Stimulated activated naive B cell treated with anti-CD40 and anti-IgM and Interleukin-4, amounts not matched to agents 10 μg/mL and 1 μg/mL and 100 μg/mL, for 72 hours (primary cell): ENCODE data around the gene BRIP1.

Source experiments
- ATAC-seq, 2 donors: fragments of 150-1000 bp; cut with Tn5 transposase; replicated peaks; 2 replicates each; pipeline ENCODE4 v1.10.0; 2021; ENCODE audit warnings: moderate library complexity in 1 of 2
- DNase-seq: peaks from one replicate; pipeline ENCODE4 v3.0.0; 2021
- H3K27ac Mint-ChIP-seq: one replicate; pipeline ENCODE4 v1.8.0; 2022; ENCODE audit warnings: mild to moderate bottlenecking, mixed read lengths
- H3K27me3 Mint-ChIP-seq, 2 donors: one replicate each; pipeline ENCODE4 v1.8.0; 2022; ENCODE audit warnings: mixed read lengths in 2 of 2
- H3K36me3 Mint-ChIP-seq, 2 donors: one replicate each; pipeline ENCODE4 v1.8.0; 2022; ENCODE audit warnings: mixed read lengths in 2 of 2, mild to moderate bottlenecking in 1 of 2
- H3K4me1 Mint-ChIP-seq, 2 donors: one replicate each; pipeline ENCODE4 v1.8.0; 2022; ENCODE audit warnings: mixed read lengths in 2 of 2, mild to moderate bottlenecking in 1 of 2
- H3K4me3 Mint-ChIP-seq, 2 donors: one replicate each; pipeline ENCODE4 v1.8.0; 2022; ENCODE audit warnings: mild to moderate bottlenecking in 2 of 2, mixed read lengths in 2 of 2, moderate library complexity in 1 of 2
- H3K9me3 Mint-ChIP-seq, 2 donors: one replicate each; pipeline ENCODE4 v1.8.0; 2022; ENCODE audit warnings: mixed read lengths in 2 of 2, mild to moderate bottlenecking in 1 of 2

Gene BRIP1

DNA sequence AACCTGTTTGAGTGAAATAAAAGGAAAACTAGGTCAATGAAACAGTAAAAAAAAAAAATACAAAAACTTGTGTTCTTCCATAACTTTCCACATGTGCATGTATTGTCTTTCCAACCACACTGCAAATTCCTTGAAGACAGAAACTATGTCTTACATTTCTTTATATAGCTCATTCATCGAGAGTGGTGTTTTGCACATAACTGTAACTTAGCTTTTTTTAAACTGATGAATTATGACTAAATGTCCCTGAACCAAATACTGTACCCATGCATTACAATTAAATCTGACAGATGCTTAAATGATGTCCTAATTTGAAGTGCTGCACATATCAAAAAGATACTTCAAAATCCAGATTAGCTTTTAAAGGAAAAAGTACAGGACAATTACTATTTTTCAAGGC, 50.1 kb downstream of the BRIP1 start:
- Mint-ChIP-seq H3K36me3 (peaks cover 0 to 4% of the 10 kb centered on the region in 2 donors), H3K9me3 (no peaks in the 10 kb centered on the region), H3K27me3 (no peaks in the 10 kb centered on the region), H3K4me3 (no peak overlapping the region), H3K27ac (no peak overlapping the region), H3K4me1 (peaks cover 13 to 31% of the 10 kb centered on the region in 2 donors)
- ATAC-seq (no peak), DNase-seq (no peak)

- peaks cover 11 to 28% of the 10 kb centered on the region in 2 donors for H3K4me1 Mint-ChIP-seq
- H3K4me3 Mint-ChIP-seq: no peak overlapping the region
- ATAC-seq (no peak), DNase-seq (no peak)
- peaks cover 0 to 4% of the 10 kb centered on the region in 2 donors for H3K36me3 Mint-ChIP-seq
- no peaks in the 10 kb centered on the region for H3K27me3 Mint-ChIP-seq
- no peak overlapping the region for H3K27ac Mint-ChIP-seq
- H3K9me3 Mint-ChIP-seq: no peaks in the 10 kb centered on the region
These were observed 50.6 kb downstream of the BRIP1 start for GRCh38 chr17:61812747-61813146.

GRCh38 chr17:61809816-61810392, 53.4 kb downstream of the BRIP1 start:
- Mint-ChIP-seq H3K27ac (no peak overlapping the region), H3K9me3 (no peaks in the 10 kb centered on the region), H3K4me3 (no peak overlapping the region), H3K36me3 (peaks cover 0 to 4% of the 10 kb centered on the region in 2 donors), H3K4me1 (peaks cover 5 to 11% of the 10 kb centered on the region in 2 donors), H3K27me3 (no peaks in the 10 kb centered on the region)
- DNase-seq (no peak), ATAC-seq (no peak)

DNA sequence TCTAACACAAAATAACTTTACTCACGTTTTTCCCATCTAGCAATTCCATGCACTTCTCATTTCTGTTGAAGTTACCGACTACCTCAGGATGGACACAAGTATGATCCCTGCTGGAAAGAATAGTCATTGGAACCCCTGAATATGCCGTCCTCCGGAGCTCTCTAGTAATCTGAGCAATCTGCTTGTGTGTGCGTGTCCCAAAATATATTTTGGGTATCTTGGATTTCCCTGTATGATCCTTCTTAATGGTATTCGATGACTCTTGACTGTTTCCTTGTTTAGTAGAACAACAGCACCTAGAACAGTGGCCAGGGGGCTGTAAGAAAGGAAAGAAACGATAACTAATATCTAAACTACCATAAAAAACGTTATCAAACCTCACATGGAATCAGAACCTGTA, 54.9 kb downstream of the BRIP1 start:
- Mint-ChIP-seq H3K4me3 (no peak overlapping the region), H3K27ac (no peak overlapping the region), H3K4me1 (peaks cover 5 to 8% of the 10 kb centered on the region in 2 donors), H3K9me3 (no peaks in the 10 kb centered on the region), H3K36me3 (peaks cover 0 to 4% of the 10 kb centered on the region in 2 donors), H3K27me3 (no peaks in the 10 kb centered on the region)
- ATAC-seq (no peak), DNase-seq (no peak)

- peaks cover 0 to 3% of the 10 kb centered on the region in 2 donors for H3K4me1 Mint-ChIP-seq
- no peaks in the 10 kb centered on the region for H3K27me3 Mint-ChIP-seq
- H3K9me3 Mint-ChIP-seq: no peaks in the 10 kb centered on the region
- ATAC-seq: no peak
- no peak overlapping the region for H3K4me3 Mint-ChIP-seq
- no peak for DNase-seq
- no peak overlapping the region for H3K27ac Mint-ChIP-seq
- peaks cover 0 to 4% of the 10 kb centered on the region in 2 donors for H3K36me3 Mint-ChIP-seq
These were observed 56.4 kb downstream of the BRIP1 start for GRCh38 chr17:61806936-61807335.

- H3K27ac Mint-ChIP-seq: no peak overlapping the region
- H3K4me3 Mint-ChIP-seq: no peak overlapping the region
- H3K36me3 Mint-ChIP-seq: peaks cover 0 to 4% of the 10 kb centered on the region in 2 donors
These were observed 57.1 kb downstream of the BRIP1 start for GRCh38 chr17:61806081-61806828.

DNA sequence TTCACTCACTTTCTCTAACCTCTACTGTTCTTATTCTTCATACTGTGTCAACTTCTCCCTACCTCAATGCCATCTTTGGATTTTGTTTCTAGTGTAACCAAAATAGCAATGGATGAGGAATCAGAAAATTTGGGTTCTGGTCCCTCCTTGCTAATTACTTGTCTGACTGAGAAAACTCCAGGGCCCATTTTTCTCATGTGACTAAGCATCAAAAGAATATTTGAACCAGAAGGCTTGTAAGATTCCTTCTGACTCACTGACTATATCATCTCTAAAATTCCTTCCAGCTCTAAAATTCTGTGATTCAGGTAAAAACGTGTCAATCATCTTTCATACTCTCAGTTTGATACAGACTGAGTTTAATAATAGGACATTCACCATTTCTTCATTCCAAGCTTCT, 57.9 kb downstream of the BRIP1 start:
- Mint-ChIP-seq H3K4me1 (peaks cover under 1 to 3% of the 10 kb centered on the region in 2 donors), H3K27me3 (no peaks in the 10 kb centered on the region), H3K36me3 (peaks cover 0 to 4% of the 10 kb centered on the region in 2 donors), H3K27ac (no peak overlapping the region), H3K4me3 (no peak overlapping the region), H3K9me3 (no peaks in the 10 kb centered on the region)
- ATAC-seq (no peak), DNase-seq (no peak)

More at GRCh38 chr17:61806081-61806828, 57.1 kb downstream of the BRIP1 start:
- DNase-seq (no peak), ATAC-seq (no peak)
- no peaks in the 10 kb centered on the region for H3K9me3 Mint-ChIP-seq
- no peaks in the 10 kb centered on the region for H3K27me3 Mint-ChIP-seq
- peaks cover 0 to 3% of the 10 kb centered on the region in 2 donors for H3K4me1 Mint-ChIP-seq

- no peaks in the 10 kb centered on the region for H3K27me3 Mint-ChIP-seq
- peaks cover 0 to 4% of the 10 kb centered on the region in 2 donors for H3K36me3 Mint-ChIP-seq
- no peaks in the 10 kb centered on the region for H3K9me3 Mint-ChIP-seq
- no peak overlapping the region for H3K4me3 Mint-ChIP-seq
- no peak for ATAC-seq
- no peak for DNase-seq
- no peak overlapping the region for H3K27ac Mint-ChIP-seq
- peaks cover 6 to 7% of the 10 kb centered on the region in 2 donors for H3K4me1 Mint-ChIP-seq
These were observed 59.5 kb downstream of the BRIP1 start for GRCh38 chr17:61803796-61804195.

- ATAC-seq (no peak), DNase-seq (no peak)
- no peaks in the 10 kb centered on the region for H3K9me3 Mint-ChIP-seq
- H3K36me3 Mint-ChIP-seq: no peaks in the 10 kb centered on the region
- no peaks in the 10 kb centered on the region for H3K27me3 Mint-ChIP-seq
- H3K27ac Mint-ChIP-seq: no peak overlapping the region
- peaks cover 6 to 7% of the 10 kb centered on the region in 2 donors for H3K4me1 Mint-ChIP-seq
- H3K4me3 Mint-ChIP-seq: no peak overlapping the region
These were observed 60.1 kb downstream of the BRIP1 start for GRCh38 chr17:61803216-61803615.

- Mint-ChIP-seq H3K4me3 (no peak overlapping the region), H3K27me3 (no peaks in the 10 kb centered on the region), H3K27ac (no peak overlapping the region), H3K36me3 (peaks cover 0 to 6% of the 10 kb centered on the region in 2 donors), H3K9me3 (no peaks in the 10 kb centered on the region), H3K4me1 (peaks cover 3 to 7% of the 10 kb centered on the region in 2 donors)
- peak; percentile 49 to 61 for ATAC-seq
- no peak for DNase-seq
These were observed 63.4 kb downstream of the BRIP1 start for GRCh38 chr17:61799812-61800484.

DNA sequence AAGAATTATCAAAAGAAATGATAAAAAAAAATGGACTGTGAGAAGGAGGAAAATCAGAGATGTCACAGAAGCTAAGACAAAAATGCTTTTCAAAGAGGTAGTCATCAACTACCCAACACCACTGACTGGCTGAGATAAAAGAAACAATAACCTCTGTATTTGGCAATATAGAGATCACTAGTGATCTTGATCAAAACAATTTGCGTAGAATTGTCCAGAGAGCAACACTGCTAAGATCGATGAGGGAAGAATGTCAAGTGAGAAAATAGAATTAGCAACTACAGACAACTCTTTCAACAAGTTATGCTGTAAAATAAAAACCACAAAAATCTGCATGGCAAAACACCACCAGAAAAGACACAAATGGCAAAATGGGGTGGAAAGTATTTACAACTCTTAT, 66.0 kb downstream of the BRIP1 start:
- Mint-ChIP-seq H3K36me3 (peaks cover 0 to 6% of the 10 kb centered on the region in 2 donors), H3K9me3 (no peaks in the 10 kb centered on the region)

GRCh38 chr17:61795546-61795945, 67.8 kb downstream of the BRIP1 start:
- no peak overlapping the region for H3K4me3 Mint-ChIP-seq

More for the DNA sequence above, 66.0 kb downstream of the BRIP1 start:
- Mint-ChIP-seq H3K4me3 (no peak overlapping the region), H3K27me3 (no peaks in the 10 kb centered on the region), H3K4me1 (peaks cover 3 to 7% of the 10 kb centered on the region in 2 donors), H3K27ac (no peak overlapping the region)
- DNase-seq (no peak), ATAC-seq (no peak)

GRCh38 chr17:61794792-61795191, 68.5 kb downstream of the BRIP1 start:
- Mint-ChIP-seq H3K4me1 (no peaks in the 10 kb centered on the region), H3K36me3 (peaks cover 0 to 6% of the 10 kb centered on the region in 2 donors)
- ATAC-seq: peak in 1 of 2 donors; percentile 31

More at GRCh38 chr17:61795546-61795945, 67.8 kb downstream of the BRIP1 start:
- DNase-seq (no peak), ATAC-seq (no peak)
- H3K27me3 Mint-ChIP-seq: no peaks in the 10 kb centered on the region
- H3K36me3 Mint-ChIP-seq: peaks cover 0 to 6% of the 10 kb centered on the region in 2 donors
- peaks cover 3 to 7% of the 10 kb centered on the region in 2 donors for H3K4me1 Mint-ChIP-seq
- H3K27ac Mint-ChIP-seq: no peak overlapping the region
- no peaks in the 10 kb centered on the region for H3K9me3 Mint-ChIP-seq

GRCh38 chr17:61794242-61794641, 69.1 kb downstream of the BRIP1 start:
- ATAC-seq: no peak
- Mint-ChIP-seq H3K27ac (no peak overlapping the region), H3K36me3 (peaks cover 0 to 6% of the 10 kb centered on the region in 2 donors), H3K9me3 (no peaks in the 10 kb centered on the region), H3K4me1 (no peaks in the 10 kb centered on the region), H3K4me3 (no peak overlapping the region), H3K27me3 (no peaks in the 10 kb centered on the region)
- DNase-seq: no peak

More at GRCh38 chr17:61794792-61795191, 68.5 kb downstream of the BRIP1 start:
- DNase-seq: no peak
- H3K4me3 Mint-ChIP-seq: no peak overlapping the region
- H3K9me3 Mint-ChIP-seq: no peaks in the 10 kb centered on the region
- H3K27me3 Mint-ChIP-seq: no peaks in the 10 kb centered on the region
- no peak overlapping the region for H3K27ac Mint-ChIP-seq
